Ramos (cell line): ENCODE data around the gene TSC22D3.

Source experiments
- in situ Hi-C: fragments of 300-500 bp; cut with MboI; formaldehyde crosslinking; loops from one replicate; pipeline ENCODE4 v1.14.3; 2022; ENCODE audit warnings: low sequenced_read_pairs; ENCODE audit not compliant: unreplicated experiment

TSC22D3 gene

DNA sequence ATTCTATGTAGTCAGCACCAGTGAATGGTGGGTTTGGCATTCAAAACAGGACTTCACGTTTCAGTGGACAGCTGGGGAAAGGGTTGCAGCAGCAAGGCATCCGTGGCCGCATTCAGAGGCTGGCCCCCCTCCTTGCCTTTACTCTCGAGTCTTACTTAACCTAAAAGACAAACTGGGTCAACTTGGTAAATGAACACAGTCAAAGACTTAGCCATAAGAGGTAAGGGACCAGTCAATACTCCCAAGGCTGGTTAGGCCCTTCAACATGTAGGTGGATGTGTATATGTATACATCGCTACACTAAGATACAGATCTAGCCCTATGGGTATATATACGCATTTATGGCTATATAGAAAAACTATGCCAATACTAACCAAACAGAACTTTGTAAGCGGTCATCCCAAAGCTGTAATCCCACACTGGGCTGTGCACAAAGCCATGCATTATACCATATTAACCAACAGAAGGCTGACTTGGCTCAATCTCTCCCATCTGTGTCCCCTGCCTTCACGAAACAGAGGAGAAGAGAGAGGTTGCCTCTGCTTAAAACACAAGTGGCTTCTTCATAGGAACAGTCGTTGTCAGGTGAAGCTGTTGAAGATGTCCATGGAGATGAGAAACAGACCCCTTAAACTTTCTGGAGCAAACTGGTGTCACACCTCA lies 61.9 kb downstream of the TSC22D3 start:
- in situ Hi-C loops: loop anchor here (5.0 kb wide), 1 partner anchor 36 kb away; no protein-coding TSS in a partner anchor

GRCh38 chrX:107713203-107713542 lies 62.4 kb downstream of the TSC22D3 start:
- in situ Hi-C loops: loop anchor here (5.0 kb wide), 1 partner anchor 36 kb away; no protein-coding TSS in a partner anchor

DNA sequence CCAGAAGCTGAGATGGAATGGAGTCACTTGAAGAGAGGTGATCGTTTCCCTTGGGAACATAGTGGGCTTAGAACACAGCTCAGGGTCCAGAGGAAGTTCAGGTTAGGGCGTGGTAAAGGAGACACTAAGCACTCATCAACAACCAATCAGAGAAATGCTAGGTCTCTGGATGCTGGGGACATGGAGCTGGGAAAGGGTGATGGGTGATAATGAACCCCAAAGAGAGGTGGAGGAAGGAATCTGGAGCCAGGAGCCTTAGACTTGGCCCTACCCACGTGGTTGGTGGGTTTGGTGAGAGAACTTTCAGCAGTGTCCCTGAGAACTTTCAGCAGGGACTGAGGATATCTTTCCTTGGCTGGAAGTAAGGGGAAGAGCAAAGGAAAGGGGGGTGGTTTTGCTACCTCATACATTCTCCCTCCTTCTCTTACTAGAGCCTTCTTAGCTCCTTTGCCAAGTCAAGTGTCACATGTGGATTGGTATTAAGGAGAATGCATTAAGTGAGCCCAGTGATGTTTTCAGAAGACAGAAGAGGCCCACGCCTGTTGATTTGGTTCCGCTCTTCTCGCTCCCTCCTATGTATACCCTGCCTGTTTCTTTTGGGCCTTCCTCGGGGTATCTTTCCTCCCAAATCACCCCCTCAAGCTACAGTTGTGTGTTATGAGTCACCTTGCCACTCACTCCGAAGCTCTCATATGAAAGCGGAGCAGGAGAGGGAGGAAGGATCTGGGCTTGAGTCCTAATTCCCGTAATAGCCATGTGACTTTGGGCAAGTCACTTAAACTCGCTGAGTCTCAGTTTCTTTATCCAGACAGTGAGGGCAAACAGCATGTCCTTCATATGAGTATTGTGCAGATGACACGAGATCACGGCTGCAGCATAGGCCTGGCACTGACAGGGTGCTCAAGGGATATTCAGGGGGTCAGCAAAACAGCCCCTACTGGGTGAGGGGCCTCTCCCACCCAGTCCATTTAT lies 63.1 kb downstream of the TSC22D3 start:
- in situ Hi-C loops: loop anchor here (5.0 kb wide), 1 partner anchor 35 kb away; no protein-coding TSS in a partner anchor

DNA sequence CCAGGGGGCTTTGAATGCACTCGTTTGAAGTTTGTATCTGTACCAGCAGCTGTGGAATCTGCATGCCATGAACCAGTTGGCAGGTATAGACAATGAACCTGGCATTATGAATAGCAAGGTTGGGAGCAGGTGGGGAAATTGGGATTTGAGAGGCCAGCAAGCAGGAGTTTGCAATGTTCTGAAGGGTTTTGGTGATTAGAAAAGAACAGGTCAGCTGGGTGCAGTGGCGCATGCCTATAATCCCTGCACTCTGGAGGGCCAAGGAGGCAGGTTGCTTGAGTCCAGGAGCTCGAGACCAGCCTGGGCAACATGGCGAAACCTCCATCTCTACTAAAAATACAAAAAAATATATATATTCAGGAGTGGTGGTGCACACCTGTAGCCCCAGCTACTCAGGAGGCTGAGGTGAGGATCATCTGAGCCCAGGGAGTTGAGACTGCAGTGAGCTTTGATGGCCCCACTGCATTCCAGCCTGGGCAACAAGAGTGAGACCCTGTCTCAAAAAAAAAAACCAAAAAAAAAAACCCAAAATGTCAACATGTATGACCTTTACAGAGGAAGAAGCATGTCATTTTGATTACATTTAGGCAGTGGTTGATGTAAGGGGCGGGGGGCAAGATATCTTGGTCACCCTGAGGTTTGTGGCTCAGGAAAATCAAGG lies 63.9 kb downstream of the TSC22D3 start:
- in situ Hi-C loops: loop anchor here (5.0 kb wide), 1 partner anchor 34 kb away; no protein-coding TSS in a partner anchor

DNA sequence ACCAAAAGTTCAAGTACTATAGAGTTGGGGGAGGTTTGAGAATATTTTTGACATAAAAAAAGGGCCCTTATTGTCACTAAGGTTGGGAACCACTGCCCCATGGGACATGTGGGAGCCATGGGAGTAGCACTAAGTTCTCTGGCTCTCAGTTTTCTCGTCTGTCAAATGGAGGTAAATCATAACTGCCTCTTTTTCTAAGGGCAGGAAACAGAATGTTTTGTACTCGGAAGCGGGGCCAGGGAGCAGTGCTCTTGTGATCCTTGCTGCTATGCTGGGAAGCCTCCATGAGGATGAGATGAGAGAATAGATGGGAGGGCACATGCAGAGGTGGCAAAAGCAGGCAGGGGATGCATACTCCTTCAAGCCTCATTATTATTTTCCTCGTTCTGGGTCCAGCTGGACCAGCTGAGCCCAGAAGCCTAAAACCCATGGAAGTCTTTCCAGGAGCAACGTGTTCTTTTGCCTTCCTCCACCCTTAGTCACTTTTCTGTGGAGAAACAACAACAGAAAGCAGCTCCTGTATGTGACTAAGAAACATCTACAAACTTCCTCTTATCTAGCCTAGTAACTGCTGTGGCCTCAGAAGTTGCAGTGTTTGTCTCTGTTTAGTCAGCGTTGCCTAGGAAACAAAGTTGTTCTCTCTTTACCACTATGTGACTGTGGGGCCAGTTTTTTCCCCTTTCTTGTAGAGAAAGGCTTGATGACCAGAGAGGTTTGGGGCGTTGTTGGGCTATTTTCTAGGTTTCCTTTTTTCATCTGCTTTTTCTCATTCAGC lies 64.8 kb downstream of the TSC22D3 start:
- in situ Hi-C loops: loop anchor here (5.0 kb wide), 1 partner anchor 34 kb away; no protein-coding TSS in a partner anchor

- in situ Hi-C loops: no loop called here
Observed at GRCh38 chrX:107709266-107709806, 66.3 kb downstream of the TSC22D3 start.

GRCh38 chrX:107708762-107709161 lies 66.8 kb downstream of the TSC22D3 start:
- in situ Hi-C loops: no loop called here

DNA sequence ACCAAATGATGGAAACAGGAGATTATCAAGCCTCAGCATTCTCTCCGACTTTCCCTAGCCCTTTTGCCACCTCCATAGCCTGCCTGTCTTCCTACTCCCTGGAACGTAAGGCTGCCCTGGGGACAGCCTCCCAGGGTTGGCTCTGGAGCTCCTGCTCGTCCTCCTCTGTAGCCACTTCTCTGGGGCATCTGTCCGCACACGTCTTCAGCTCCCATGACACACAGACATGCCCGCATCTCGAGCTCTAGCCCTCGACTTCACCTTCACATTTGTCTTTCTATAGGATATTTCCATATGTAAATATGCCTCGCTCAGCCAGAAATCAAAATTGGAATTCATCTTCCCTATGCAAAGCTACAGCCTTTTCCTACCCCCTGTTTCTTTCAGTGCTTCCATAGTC lies 67.7 kb downstream of the TSC22D3 start:
- in situ Hi-C loops: no loop called here

DNA sequence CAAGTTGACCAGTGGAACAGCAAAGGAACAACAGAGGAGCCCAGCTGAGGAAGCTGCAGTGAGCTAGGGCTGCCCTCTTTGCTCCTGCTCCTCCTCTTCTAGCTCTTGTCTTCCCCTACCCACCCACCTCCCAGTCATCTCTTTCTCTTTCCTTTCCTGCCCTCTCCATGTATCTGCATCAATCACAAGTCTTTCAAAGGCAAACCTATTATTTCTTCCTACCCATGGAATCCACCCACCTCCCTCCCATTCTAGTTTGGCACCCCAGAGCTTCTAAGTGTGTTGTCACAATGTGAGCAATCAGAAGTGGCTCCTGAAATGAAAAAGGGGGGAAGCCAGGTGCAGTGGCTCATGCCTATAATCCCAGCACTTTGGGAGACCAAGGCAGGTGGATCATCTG lies 69.3 kb downstream of the TSC22D3 start:
- in situ Hi-C loops: no loop called here

GRCh38 chrX:107704587-107704986 lies 71.0 kb downstream of the TSC22D3 start:
- in situ Hi-C loops: no loop called here

DNA sequence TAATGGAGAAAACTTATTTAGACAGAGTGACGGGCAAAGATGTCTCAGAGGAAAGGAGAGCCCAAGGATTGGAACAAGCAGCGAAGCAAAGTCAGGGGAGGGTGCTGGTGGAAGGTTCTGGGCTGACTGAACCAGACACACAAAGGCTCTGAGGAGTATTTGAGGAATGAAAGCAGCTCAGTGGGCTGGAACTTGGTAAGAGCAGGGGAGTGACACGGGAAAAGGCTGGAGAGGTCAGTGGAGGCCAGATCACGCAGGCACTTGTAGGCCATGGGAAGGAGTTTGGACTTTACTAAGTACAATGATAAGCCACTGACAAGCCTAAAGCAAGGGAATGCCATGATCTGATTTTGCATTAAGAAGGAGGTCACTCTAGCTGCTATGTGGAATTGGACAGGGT lies 71.4 kb downstream of the TSC22D3 start:
- in situ Hi-C loops: no loop called here

- in situ Hi-C loops: no loop called here
Observed at GRCh38 chrX:107701493-107702121, 74.0 kb downstream of the TSC22D3 start.

DNA sequence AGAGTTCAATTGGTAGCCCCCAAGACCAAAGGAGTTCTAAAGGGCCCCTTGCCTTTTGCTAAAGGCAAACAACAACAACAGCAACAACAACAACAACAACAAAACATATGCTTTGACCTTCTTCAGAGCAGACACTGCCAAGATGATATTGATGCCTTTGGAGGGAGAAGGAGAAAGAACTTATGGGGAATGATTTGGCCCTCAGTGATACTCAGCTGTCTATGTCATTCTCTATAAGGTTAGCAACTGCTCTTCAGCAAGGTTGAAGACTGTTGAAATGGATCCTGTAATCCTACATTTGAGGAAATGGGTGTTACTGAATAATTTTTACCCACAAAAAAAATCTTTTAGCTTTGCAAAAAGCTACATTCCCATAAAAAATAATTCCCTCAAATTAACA lies 74.8 kb downstream of the TSC22D3 start:
- in situ Hi-C loops: no loop called here

DNA sequence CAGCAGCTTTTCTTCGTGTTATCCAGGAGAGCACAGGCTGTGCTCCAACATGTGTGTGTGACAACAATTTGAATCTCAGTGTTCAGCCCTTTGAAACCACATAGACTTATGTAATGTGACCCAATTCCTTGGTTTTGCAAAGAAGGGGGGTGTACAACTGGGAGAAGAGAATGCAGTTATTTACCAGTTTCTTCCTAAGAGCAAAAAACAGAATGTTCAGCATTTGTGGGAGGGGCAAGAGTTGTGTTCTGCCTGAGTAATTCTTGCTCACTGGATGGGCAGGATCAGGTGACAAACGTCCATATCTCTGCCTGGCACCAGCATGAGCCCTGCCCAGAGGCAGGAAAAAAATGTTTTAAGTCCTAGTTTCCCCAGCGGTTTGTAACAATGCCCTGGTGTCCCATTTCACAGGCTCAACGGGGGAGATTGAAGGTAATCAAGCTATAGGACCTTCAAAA lies 75.2 kb downstream of the TSC22D3 start:
- in situ Hi-C loops: no loop called here

GRCh38 chrX:107699616-107700015 lies 76.0 kb downstream of the TSC22D3 start:
- in situ Hi-C loops: no loop called here

DNA sequence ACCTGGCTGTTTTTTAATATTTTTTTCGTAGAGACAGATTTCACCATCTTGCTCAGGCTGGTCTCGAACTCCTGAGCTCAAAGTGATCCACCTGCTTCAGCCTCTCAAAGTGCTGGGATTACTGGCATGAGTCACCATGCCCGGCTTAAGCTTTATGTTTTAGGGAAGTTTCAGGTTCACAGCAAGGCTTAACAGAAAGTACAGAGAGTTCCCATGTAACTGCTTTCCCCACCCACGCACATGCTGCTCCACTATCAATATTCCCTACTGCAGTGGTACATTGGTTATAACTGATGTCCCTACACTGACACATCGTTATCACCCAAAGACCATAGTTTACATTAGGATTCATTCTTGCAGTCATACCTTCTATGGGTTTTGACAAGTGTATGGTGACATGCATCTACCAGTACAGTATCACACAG lies 84.6 kb downstream of the TSC22D3 start:
- in situ Hi-C loops: no loop called here

- in situ Hi-C loops: no loop called here
Observed at GRCh38 chrX:107687445-107687844, 88.1 kb downstream of the TSC22D3 start.

GRCh38 chrX:107686792-107687191 lies 88.8 kb downstream of the TSC22D3 start:
- in situ Hi-C loops: no loop called here

GRCh38 chrX:107686026-107686425 lies 89.6 kb downstream of the TSC22D3 start:
- in situ Hi-C loops: no loop called here
